PC-9 (cell line): ENCODE measurements around the gene ACSL6.

Source experiments
- CTCF ChIP-seq: fragments of 200-600 bp; sonication (generic); conservative IDR thresholded peaks from 2 replicates; pipeline ENCODE4 v1.6.1; 2017; ENCODE audit warnings: mixed run types, antibody characterized with exemption, mild to moderate bottlenecking, moderate library complexity
- EZH2 ChIP-seq: fragments of 200-600 bp; sonication (generic); IDR thresholded peaks from 2 replicates; pipeline ENCODE4 v1.8.0; 2017; ENCODE audit warnings: antibody characterized with exemption, low read depth

DNA sequence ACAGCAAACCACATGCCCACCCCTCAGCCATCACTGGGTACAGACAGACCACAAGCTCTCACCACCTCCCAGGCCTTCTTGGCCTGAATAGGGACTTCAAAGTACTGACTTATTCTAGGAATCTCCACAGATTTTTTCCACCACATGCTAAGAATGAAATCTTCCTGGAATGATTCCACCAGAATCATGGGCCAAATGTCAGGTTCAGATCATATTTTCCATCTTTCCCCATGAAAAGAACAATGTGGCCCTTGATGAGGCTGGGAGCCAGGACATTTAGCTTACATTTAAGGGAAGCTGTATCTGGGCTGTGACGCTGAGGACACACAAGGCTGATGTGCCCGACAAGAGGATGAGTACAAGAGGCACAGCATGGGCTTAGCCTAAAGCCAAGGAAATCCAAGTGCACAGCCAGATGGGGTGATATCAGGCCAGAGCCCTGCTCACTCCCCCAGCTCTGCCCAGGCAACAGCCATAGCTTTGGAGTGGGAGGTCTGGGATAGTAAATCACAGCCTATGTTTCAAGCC is 28.1 kb downstream of the ACSL6 start:
- TF ChIP-seq CTCF (no peak), EZH2 (no peak)
